ENCODE measurements around the gene TBC1D9. TPM values are rescaled to one million over a fixed set of nuclear protein-coding genes. Genes with fewer than 3 reads are reported as not detected.

Gene TBC1D9
- total and polyA plus RNA-seq, 2 of the 13 experiments (the other 11 are each of a cell fraction or from before 2014, with no cell fraction given), result 11.9 to 12.2 TPM

GRCh38 chr4:140639066-140639465, 117.1 kb downstream of the TBC1D9 start (continued):
- no peak for TF ChIP-seq AHDC1 (CRISPR knock-in tag; IDR thresholded peaks at IDR 0.05; ENCODE audit: borderline replicate concordance)

- intact Hi-C loops (cut with micrococcal nuclease; ENCODE audit: unreplicated experiment) (loop anchor here (2.0 to 5.0 kb wide), 2 partner anchors 213 to 276 kb away; no protein-coding TSS in a partner anchor), in situ Hi-C loops (cut with HindIII; ENCODE audit: extremely low pct_ligation_motif_present, low pct_unique_long_range_greater_than_20kb) (loop anchor here (5.0 kb wide), 1 partner anchor 116 kb away; the partner anchor contains the start of gene ELMOD2)
- H3K36me3 ChIP-seq (replicated peaks in 1 of 2; ENCODE audit: control insufficient read depth in 1 of 2, insufficient read depth in 2 of 2, low read length in 2 of 2), result peaks cover 10 to 31% of the 10 kb centered on the region in 2 experiments
- no TSS peak for BruUV-seq (replicated peaks)
- H2AFZ ChIP-seq (ENCODE audit: low read length), result no peak overlapping the region
- FAIRE-seq (peak; percentile 74), ATAC-seq (peak; percentile 19; the same call in 1 of the 3 replicates), DNase-seq (ENCODE audit: low spot score) (peak; percentile 59)
- no peak overlapping the region for H3K4me3 ChIP-seq (replicated peaks in 1 of 3; ENCODE audit: insufficient read depth in 1 of 3, low read depth in 2 of 3, low read length in 3 of 3)
- no peaks in the 10 kb centered on the region for H4K20me1 ChIP-seq (ENCODE audit: insufficient read depth, low read length)
- H3K9me3 ChIP-seq (ENCODE audit: low read length), result no peaks in the 10 kb centered on the region
- CTCF ChIA-PET (ENCODE audit: low intra/inter-chr PET ratio, low total read pairs), result interaction anchor here (1.2 to 2.3 kb wide), 2 partner anchors 43 to 277 kb away, joined by 4 to 8 read pairs; no protein-coding TSS in a partner anchor
- H3K4me1 ChIP-seq (ENCODE audit: insufficient read depth, low read length), result peaks cover 82% of the 10 kb centered on the region
- WGBS (ENCODE audit: low lambda C conversion rate), result 91% methylated on average over 6 of the region's 6 CpGs
- no peaks in the 10 kb centered on the region for H3K27me3 ChIP-seq (ENCODE audit: control insufficient read depth in 1 of 2, insufficient read depth in 2 of 2, low read length in 2 of 2)
- no peak overlapping the region for H3K27ac ChIP-seq (ENCODE audit: extremely low read length, insufficient read depth, low read length)
- POLR2A ChIA-PET, result no interaction called here
- no peak overlapping the region for H3K4me2 ChIP-seq (ENCODE audit: low read depth, low read length)
- no peaks in the 10 kb centered on the region for H3K79me2 ChIP-seq (ENCODE audit: insufficient read depth, low read length)
- no peak overlapping the region for H3K9ac ChIP-seq (ENCODE audit: insufficient read depth, low read depth, low read length)
- TF ChIP-seq ATF2 (CRISPR knock-in tag; IDR thresholded peaks at IDR 0.05), result 0 out of 2 replicates have a peak, but pooled peaks have one; percentile 33
- 0 out of 2 replicates have a peak, but pooled peaks have one; percentile 14 for TF ChIP-seq ELF3 (CRISPR knock-in tag; IDR thresholded peaks at IDR 0.05)
- TF ChIP-seq SAFB2 (CRISPR knock-in tag; IDR thresholded peaks at IDR 0.05; ENCODE audit: borderline replicate concordance, low read depth), result no peak
- no peak for TF ChIP-seq ZNF530 (CRISPR knock-in tag; IDR thresholded peaks at IDR 0.05; ENCODE audit: low read depth)
- no peak for TF ChIP-seq ZNF292 (CRISPR knock-in tag; IDR thresholded peaks at IDR 0.05; ENCODE audit: borderline replicate concordance, low read depth)
- no peak for TF ChIP-seq FOXO4 (CRISPR knock-in tag; conservative IDR thresholded peaks at IDR 0.05)
- no peak for TF ChIP-seq AHR (CRISPR knock-in tag; IDR thresholded peaks at IDR 0.05)
- TF ChIP-seq POLR2AphosphoS2 (IDR thresholded peaks at IDR 0.05; ENCODE audit: low read depth, low read length), result no peak
- TF ChIP-seq ZNF720 (CRISPR knock-in tag; IDR thresholded peaks at IDR 0.05), result no peak
- TF ChIP-seq TP53 (CRISPR knock-in tag; conservative IDR thresholded peaks at IDR 0.05), result no peak
- no peak for TF ChIP-seq NR3C1 (CRISPR knock-in tag; IDR thresholded peaks at IDR 0.05)
Measured at GRCh38 chr4:140637836-140638235, 118.3 kb downstream of the TBC1D9 start.

All from HepG2 (cell line).